ENCODE measurements around the gene RHEBL1.
A peak's percentile ranks its signal among the peaks of the same experiment; 100 is the strongest.

The RHEBL1 gene

DNA sequence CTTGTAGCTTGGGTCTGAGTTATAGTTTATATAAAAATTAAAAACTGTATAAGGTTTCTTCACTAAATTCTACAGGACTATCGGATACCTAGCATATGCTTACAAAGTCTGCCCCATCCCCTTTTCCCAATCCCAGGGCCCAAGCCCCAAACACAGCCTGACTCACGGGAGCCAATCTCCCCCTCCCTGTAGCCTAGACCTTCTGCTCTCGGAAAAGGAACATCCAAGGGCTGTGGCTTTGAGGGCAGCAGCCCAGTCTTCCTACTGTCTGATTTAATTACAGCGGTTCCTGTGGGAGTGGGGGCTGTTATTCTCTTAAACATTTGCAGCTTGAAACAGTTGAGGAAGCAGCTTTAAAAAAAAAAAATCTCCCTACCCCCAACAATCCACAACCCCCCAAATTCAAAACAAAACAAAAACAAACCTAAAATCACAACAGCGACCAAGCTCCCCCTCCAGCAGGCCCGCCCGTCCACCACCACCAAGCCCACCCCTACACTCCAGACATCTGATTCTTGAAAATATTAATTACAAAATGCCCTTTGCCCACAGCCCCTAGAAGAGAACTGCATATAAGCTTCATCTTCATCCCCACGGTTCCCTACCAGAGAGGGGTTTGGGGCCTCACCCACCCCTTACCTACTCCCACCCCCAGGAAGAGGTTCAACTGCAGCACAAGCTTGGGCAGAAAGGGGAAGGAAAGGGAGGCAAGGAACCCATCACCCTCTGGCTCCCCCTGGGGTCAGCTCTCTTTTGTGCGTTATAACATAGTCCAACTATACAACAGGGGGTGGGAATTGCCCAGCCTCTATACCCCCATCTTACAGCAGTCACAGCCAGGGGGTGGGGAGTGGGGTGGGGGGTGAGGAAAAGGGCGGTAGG is 50.1 kb downstream of the RHEBL1 start:
- DNase-seq (ENCODE audit: low read depth in 2 of 2), result no peak

DNA sequence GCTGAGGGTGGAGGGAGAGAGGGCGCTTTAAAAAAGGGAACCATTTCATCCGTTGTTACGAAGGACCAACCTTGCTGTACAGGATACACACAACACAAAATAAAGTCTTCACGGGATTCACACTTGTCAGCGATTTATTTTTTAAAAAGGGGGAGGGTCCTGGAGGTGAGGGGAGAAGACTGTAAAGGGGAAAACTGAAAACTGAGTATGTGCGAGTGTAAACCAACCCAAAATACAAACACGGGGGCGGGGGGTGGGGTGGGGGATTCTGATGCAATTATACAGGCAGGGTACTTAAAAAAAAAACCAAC is 50.7 kb downstream of the RHEBL1 start:
- DNase-seq (ENCODE audit: low read depth in 2 of 2), result no peak

DNA sequence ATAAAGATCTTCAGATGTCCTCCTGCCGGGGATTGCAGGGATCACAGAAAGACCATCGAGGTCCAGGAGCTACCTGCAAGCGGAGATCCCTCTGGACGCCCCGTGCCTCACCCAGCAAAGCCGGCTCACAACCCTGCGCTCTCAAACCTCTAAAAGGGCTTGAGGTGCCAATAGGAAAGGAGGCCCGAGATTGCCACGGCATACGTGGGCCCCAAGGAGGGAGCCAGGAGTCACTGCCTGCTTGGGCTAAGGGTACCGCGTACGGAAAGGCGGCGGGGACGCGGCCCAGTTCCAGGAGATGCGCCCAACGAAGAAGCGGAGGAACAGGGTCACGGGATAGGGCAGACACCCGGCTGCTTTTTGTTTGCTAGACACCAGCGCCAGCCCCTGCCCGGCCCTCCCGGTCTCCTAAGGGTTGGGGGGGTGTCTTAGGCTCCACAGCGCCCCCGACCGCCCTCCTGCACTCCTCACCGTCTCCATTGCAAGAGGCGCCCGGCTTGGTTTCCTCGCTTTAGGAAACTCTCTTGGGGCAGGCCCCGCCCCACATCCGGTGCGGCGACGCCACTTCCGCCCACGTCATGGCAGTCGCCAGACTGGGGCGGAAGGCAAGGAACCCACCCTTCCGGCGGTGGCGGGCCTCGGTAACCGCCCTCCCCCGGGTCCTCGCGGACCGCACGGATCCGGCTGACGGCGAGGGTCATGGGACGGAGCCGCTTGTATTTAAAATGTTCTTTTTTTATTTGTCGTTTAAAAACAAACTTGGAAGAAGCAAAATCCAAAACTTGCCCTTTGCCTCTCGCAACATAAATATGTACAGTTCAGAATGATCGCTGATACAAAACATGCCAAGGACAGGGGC is 51.3 kb downstream of the RHEBL1 start, which contains the start of gene PRKAG1:
Gene PRKAG1 (minus strand): TSS at position 516 of the 859 bp plus-strand sequence. CDS start 36 bp downstream, at position 480.
- peak; percentile 85 to 92 for DNase-seq (ENCODE audit: low read depth in 2 of 2)

DNA sequence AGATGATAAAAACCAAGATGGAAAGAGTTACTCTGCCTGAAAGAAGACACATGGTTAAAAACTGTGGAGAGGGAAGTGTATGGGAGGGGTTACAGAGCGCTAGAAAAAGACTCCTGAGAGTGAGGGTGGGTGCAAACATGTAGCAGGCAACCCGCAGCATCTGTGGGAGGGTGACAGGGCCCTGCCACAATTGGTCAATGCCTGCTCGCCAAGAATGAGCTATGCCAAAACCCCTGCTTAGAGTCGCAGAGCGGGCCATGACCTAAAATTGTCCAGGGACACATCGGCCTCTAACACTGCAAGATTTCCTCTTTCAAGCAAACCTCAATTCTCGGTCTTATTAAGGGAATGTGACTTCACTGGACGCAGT is 51.9 kb downstream of the RHEBL1 start:
- no peak for DNase-seq (ENCODE audit: low read depth in 2 of 2)

DNA sequence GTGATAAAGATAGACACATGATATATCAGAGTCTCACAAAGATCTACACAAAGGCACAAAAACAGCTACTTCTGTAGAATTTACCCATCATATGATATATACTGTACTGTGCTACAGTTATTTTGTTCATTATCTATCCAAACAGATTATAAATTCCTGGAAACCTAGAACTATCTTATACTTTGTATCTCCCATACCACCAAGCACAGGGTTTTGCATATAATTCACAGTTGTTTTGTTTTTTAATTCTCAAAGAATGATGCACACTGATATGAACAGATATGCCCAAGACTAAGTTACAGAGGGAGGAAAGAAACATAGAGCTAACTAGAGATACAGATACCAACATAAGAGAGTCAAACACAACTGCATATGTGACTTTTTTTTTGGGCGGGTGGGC is 54.6 kb downstream of the RHEBL1 start:
- DNase-seq (ENCODE audit: low read depth in 2 of 2), result no peak
